Inflammatory macrophage treated with lipopolysaccharide for 1 hour (primary cell): ENCODE results near the gene DACT2.
"Not testable (repeated sequence)": the region's sequence is repeated elsewhere in the genome, so short reads cannot be mapped to it uniquely, and the experiment has no call there.

ENCODE experiments used
- DNase-seq, 2 donors: peaks; one replicate each; pipeline ENCODE4 v3.0.0-alpha.2; 2020 to 2022

Gene DACT2, protein sequence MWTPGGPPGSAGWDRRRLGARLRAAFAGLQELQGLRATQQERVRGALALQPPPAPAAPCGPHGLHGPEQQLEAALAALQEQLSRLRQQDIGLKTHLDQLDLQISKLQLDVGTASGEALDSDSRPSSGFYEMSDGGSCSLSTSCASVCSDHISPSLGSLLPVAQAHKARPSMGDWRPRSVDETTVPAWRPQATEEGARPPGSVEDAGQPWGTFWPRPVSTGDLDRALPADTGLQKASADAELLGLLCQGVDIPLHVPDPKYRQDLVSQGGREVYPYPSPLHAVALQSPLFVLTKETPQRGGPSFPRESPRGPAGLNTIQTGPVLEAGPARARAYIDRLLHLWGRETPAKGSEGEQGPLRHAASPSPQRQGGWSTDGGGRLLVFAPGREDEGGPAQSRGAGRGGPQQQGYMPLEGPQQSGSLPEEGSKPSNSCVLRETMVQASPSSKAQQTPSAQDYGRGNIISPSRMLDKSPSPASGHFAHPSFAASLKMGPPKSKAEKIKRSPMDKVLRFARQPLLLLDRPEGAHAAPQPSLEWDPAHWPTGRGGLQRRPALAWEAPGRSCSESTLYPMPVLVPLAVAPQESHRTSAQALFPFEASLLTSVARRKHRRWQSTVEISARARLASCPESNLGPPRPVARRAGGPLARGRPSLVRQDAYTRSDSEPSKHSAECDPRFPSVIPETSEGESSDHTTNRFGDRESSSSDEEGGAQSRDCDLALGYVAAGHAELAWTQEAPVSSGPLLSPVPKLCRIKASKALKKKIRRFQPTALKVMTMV

DNA sequence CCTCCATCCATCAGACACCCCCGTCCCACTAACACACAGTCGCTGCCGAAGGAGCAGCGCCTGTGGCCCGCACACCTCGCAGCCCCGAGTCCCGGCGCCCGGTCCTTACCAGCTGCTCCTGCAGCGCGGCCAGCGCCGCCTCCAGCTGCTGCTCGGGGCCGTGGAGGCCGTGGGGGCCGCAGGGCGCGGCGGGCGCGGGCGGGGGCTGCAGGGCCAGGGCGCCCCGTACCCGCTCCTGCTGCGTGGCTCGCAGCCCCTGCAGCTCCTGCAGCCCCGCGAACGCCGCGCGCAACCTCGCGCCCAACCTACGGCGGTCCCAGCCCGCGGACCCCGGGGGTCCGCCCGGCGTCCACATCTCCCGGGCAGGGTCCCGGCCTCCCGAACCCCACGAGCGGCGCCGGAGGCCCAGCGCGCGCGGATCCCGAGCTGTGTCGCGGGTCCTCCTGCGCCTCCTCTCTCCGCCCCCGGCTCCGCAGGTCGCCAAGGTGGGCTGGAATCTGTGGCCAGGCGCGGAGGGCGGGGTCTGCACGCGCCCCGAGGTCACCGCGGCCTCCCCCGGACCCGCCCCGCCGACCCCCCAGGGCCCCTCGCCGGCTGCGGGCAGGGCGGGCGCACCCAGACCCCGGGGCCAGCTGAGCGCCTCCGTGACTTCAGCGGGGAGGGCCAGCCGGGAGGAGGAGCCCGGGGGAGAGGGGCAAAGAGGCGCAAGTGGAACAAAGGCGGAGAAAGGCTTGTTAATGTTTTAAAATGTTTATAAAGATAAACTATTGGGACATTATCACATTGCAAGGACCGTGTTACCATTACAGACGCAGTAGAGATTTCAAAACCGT is at the start of gene DACT2:
Gene DACT2, minus strand, starts transcription at position 499 of the 833 bp plus-strand sequence. Its CDS starts 144 bp downstream, at position 355.
- DNase-seq: no peak

DNA sequence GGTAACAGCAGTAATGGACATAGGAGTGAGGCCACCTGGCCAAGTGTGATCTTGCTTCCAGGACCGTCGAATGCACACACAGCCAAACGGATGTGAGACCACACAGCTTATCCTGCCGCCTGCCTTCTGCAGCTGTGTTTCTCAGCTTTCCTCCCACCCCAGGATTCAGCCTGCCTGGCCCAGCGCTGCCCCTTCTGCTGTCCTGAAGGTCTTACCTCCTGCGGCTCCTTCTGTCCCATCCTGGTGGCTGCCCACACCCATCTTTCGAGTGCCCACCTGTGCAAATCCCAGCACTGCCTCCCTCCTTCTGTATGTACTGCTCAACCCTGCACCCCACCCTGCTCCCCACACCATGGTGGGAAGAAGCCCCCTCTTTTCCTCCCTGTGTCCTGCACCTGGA is 49.4 kb upstream of the DACT2 start:
- DNase-seq: no peak

DNA sequence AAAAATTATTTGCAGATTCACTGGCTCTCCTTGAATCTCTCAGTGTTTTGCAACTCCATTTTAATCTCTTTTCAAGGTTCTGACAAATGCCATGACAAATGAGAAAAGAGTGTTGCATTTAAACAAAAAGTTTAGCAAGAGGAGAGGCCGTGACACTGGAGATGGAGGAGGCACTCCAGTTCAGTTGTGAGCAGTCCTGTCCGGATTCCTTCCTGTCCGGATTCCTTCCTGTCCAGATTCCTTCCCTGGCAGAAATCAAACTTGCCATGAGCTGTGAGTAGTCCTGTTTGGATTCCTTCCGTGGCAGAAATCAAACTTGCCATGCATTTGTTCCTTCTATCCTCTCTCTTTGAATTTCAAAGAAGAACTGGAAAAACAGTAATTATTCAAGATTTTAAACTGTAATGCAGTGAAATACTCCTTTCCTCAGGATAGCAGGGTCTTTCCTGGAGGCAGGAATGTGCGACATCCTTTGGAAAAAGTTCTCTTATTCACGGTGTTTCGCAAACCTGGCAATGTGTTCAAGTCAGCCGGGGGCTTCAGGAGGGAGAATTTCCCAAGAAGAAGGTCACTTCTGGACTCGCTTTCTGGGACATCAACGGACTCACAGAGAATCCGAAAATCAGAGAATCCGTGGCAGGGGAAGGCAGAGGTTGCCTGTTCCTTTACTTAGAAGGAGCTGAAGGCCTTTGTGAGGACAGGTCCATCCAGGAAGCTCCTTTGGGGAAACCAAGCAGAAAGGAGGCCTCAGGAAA is 48.7 kb upstream of the DACT2 start:
- no peak for DNase-seq

DNA sequence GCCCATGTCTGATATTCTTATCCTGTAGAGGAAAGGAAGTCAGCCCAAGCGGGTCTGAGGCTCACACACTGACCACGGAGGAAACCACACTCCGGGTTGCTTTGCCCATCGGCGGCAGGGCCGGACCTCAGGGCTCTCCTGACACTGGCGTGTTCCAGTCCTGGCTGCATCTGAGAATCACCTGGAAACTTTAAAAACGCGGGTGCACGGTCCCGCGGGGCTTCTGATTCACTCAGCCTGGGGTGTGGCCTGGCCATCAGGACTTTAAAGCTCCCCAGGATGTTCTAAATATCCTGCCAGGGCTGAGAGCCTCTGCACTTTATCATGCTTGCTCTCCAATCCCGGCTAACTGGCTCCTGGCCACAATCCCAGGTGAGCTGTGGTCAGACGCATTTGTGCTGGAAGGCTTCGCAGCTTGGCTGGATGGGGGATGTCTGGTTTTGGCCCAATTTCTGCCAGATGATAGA is 47.7 kb upstream of the DACT2 start:
- DNase-seq: no peak

DNA sequence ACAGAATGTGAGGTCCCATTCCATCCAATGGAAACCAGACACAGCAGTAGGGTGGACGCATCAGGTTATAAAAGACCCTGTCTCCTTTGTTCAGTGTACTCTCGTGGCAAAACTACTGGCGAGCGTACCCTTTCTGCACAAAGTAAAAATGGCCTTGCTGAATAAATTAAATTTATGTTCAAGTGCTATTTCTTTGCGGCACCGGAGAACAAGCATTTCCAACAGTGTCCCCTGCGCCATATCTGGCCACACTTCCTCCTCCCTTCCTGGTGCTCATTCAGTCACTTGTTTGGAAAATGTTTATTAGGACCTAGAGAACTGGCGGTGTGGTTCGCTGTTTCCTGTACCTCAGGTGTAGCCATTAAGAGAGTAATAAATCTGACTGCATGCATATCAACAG is 46.9 kb upstream of the DACT2 start:
- no peak for DNase-seq

DNA sequence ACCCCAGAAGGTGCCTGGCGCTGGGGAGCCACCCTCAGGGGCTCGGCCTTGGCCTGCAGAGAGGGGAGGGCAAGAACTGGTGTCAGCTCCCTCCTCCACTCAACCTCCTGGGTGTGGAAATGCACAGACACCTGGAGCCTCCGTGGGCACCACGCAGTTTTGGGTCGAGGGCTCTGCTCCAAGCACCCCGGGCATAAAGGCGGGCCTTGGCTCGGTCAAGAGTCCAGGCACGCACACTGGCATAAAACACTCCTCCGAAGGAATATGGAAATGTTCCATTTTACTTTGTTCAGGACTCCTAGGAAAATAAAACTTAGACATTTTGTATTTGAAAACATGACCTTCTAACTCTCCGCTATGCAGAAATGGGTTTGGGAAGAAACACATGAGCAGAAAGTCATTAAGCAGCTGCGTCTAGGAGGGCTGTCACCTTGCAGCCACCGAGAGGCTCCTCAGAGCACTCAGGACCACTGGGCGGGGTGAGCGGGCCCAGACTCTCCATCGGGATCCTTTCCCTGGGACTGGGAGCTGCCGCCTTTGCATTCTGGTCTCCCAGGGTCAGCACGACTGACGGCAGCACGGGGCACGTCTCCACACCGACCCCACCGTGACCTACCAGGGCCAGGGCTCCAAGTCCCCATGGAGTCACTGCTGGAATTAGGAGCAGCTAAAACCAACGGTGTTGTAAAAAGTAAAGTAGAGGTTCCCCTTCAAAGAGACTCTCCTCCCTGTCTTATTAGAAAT is 46.0 kb upstream of the DACT2 start:
- DNase-seq: no peak

DNA sequence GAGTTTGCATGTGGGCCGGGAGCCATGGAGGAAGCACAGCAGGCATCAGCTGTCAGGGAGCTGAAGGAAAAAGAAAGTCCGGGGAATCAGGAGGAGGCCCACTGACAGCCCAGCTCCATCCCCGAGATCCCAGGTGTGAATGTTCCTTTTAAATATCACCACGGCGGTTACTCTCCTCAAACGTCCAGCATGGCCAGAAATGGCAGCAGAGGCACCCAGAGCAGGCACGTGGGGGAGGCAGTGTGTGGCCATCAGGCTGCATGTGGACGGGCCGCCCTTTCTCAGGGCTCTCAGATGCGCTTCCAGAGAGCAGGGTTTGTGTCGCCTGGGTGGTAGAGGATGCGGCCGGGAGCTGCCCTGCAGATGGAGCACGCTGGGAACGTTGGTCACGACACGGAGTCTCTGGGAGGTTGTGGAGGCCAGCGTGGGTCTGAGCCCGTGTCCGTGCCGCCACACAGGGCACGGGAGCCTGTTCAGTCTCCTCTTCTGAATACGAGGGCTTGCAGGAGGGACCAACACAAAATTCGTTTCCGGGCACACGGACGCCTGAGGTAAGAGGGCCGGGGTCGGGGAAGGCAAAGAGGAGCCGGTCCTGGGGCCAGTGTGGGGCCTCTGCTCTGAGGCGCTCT is 45.3 kb upstream of the DACT2 start:
- no peak for DNase-seq

DNA sequence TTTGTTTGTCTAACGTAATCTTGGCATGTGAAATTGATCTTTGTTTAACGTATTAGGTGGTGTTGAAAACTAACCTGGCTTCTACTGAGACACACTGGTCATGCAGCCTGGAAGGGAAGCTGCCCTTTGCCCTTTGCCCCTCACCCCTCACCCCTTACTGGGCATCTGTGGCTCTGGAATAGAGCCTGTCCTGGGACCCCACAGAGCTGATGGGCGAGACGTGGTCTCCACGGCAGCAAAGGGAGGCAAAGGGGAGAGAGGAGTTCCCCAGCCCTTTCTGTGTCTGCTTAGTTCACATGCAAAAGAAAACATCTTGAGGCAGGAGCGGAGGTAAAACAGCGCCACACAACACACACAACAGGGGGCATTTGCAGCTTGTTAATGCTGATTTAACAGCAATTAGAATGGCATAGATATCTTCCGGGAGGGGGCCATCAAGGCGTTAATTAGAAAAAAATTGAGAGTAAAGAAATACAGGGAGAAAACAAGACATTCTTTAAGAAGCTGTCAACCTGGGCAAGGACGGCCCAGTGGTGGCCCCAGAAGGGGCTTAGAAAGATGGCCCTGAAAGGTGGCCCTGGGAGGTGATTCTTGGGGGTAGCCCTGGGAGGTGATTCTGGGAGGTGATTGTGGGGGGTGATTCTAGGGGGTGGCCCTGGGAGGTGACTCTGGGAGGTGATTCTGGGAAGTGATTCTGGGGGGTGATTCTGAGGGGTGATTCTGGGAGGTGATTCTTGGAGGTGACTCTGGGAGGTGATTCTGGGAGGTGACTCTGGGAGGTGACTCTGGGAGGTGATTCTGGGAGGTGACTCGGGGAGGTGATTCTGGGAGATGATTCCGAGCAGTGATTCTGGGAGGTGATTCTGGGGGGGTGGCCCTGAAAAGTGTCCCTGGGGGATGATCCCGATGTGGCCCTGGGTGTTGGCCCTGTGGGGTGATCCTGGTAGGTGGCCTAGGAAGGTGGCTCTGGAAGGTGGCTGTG is 44.5 kb upstream of the DACT2 start:
- no peak for DNase-seq

DNA sequence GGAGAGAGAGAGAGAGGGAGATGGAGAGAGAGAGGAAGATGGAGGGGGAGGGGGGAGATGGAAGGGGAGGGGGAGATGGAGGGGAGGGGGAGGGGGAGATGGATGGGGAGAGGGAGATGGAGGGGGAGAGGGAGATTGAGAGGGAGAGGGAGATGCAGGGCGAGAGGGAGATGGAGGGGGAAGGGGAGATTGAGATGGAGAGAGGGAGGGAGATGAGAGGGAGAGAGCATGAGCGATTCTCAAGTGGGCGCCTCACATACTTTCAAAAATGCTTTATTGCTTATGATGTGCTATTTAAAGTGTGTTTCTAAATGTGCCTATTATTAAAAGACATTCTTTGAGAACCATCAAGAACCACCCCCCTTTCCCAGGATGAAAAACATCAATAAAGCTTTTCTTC is 43.7 kb upstream of the DACT2 start:
- DNase-seq: no peak

DNA sequence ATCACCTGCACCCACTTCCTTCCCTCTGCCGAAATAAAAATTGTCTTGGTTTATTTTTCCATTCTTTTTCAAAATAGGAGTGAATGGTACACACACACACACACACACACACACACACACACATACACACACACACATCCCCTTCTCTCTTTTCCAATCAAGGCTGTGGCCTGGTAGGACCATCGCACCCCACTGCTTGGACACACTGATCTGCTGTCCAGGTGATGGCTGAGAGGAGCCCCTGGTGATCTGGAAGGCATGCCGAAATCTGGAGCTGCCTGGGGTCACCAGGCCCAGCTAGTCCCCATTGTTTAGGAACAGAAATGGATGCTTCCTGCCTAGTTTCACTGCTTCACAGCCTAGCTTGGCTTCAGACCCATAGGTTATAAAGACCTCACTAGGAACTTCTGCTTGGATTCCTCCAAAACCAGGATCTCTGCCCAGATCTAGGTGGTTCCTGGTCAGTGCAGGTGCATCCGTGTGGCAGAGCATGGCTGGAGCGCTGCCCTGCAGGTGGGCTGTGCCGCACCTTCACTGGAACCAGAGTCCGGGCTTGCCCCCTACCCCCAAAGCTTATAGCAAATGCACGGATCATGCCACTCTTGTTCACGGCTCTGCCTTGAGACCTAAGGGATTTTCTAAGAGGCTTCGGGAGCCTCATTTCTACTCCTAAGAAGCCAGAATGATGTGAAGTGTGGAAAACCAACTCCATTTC is 42.9 kb upstream of the DACT2 start:
- no peak for DNase-seq

DNA sequence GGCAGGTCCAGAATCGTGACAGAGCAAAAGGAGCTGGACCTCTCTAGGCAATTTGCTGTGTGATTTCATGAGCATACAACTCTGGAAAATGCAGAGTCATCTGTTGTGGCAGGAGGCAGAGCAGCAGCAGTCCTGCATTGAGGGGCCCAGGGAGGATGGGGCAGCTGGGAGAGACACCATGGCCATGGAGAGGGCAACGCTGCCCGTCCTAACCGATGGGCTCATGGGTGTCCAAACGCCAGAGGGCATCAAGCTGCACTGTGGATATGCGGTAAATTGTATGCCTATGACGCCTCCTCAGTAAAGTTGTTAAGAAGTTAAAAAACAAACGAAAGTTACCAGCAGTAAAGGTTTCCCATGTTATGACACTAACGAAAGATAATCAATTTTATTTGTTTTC is 42.2 kb upstream of the DACT2 start:
- no peak for DNase-seq

DNA sequence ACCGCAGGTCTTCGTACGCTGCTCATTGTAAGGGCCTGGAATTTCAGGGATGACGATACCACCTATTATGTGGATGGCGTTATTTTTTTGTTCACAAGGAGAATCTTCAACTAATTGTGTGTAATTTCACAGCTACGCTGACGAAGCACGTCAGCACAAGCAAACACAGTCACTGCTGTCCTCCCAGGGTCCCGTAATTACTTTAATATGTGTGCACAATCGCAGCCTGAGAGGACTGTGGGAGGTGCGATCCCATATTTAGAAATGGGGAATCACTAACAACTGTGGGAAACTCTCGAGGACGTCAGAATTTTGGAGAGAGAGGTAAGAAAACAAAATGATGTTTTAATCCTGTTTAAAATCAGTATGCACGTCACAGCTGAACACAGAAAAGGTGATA is 40.2 kb upstream of the DACT2 start:
- no peak for DNase-seq

DNA sequence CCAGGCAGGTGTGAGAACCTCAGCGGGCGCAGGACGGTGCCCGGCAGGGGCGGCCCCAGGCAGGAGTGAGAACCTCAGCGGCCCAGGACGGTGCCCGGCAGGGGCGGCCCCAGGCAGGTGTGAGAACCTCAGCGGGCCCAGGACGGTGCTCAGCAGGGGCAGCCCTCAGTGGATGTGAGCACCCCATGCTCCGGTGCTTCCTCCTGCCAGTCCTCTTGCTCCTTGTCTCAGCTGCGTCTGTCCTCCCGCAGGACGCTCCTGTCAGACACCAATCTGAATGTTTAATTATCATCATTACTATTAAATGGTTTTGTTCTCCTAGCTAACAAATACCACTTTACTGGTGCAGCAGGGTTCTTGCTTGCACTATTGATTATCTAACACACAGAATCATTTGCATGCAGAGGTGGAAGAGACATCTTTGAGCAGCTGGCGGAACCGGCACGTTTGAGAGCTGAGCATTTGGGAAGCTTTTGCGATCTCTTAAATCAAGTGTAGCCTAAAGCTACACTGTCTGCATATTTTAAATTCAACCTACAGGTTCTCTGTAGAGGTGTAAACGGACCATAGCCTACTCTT is 39.4 kb upstream of the DACT2 start:
- DNase-seq: no peak

DNA sequence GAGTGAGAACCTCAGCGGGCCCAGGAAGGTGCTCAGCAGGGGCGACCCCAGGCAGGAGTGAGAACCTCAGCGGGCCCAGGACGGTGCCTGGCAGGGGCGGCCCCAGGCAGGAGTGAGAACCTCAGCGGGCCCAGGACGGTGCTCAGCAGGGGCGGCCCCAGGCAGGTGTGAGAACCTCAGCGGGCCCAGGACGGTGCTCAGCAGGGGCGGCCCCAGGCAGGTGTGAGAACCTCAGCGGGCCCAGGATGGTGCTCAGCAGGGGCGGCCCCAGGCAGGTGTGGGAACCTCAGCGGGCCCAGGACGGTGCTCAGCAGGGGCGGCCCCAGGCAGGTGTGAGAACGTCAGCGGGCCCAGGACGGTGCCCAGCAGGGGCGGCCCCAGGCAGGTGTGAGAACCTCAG is 37.3 kb upstream of the DACT2 start:
- DNase-seq: not testable (repeated sequence)

DNA sequence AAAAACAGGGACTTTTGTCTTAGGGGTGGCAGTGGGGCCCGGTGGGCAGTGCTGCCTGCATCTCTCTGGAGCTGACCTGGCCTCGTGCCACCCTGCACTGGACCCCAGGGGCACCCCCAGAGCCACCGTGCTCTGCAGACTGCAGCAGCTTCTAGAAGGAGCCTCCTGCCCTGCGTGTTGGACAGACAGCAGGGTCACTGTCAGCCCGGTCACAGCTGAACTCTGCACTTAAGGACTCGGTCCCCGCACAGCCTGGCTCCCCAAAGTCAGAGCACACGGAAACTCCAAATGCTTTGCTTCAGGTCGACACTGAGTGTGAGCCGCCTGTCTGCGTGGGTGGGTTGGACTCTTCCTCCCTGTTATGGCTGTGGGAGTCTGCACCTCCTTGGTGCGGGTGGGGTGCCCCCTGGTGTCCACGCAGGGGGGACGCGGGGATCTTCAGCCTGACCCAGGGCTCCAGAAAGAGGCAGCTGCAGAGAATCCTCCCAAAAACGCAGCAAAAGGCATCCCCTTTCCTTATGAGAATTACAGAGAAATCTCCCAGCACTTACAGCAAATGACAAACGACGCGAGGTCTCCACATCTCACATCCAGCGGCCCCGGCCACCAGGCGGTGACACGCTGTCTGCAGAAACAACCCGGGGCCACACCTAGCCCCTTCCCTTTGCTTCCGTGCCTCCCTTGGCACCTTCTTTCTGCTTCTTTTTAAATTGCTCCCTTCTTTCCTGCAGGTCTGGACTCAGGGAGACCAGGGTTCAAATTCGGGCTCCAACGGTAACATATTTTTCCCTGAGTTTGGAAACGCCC is 36.3 kb upstream of the DACT2 start:
- DNase-seq: no peak

DNA sequence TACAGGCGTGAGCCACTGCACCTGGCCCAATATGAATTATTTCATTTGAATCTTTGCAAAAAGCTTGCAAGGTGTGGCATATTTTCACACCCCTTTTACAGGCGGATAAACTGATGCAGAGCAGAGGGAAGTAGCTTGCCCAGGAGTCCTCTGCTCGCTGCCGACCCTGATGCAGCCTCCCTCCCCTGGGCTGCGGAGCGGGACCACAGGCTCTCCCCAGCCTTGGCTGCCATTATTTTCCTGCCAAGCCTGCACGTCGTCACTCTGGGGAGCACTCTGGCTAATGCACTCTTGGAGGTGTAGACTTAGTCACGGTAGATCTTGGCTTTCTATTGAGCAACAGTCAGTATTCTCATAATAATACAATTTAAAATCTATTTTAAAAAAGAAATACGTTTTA is 34.8 kb upstream of the DACT2 start:
- no peak for DNase-seq

DNA sequence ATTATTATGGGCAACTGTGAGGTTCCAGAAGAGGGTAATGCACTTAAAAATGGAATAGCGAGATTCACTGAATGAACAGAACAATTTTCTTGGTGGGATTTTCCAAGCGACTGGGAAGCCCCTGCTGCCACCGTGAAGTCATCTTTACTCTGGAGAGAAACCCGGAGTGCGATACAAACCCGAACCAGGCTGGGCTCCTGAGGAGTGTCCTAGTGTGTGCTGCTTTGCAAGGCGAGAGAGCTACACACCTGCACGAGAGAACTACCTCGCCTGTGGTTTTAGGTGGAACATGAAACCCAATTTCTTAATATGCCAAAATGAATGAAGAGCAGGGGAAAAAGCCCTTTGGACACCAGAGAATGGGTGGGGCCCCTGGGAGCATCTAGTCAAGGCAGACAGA is 33.5 kb upstream of the DACT2 start:
- DNase-seq: no peak

DNA sequence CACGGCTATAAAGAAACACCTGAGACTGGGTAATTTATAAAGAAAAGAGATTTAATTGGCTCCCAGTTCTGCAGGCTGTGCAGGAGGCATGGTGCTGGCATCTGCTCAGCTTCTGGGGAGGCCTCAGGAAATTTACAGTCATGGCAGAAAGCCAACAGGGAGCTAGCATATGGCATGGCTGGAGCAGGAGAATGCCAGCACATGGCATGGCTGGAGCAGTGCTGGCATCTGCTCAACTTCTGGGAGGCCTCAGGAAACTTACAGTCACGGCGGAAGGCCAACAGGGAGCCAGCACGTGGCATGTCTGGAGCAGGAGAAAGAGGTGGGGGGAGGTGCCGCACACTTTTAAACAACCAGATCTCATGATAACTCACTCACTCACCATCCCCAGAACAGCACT is 32.5 kb upstream of the DACT2 start:
- DNase-seq: no peak
